GM12892 (cell line): ENCODE results near the gene FGF3.

Source experiments
- DNase-seq: peaks from one replicate; pipeline ENCODE4 v3.0.0; 2011; ENCODE audit not compliant: insufficient read length
- FAIRE-seq: peaks from 2 replicates; lab custom pipeline; 2011; peaks lifted over from hg19 to GRCh38; lab: Jason Lieb, UNC
- POLR2A ChIP-seq: IDR thresholded peaks from 2 replicates; pipeline ENCODE4 v1.6.1; 2011; ENCODE audit warnings: low read depth, low read length, control low read depth
- POLR2AphosphoS5 ChIP-seq: IDR thresholded peaks from 2 replicates; pipeline ENCODE4 v1.6.1; 2011; ENCODE audit warnings: low read depth, low read length, control low read depth
- TAF1 ChIP-seq: IDR thresholded peaks from 2 replicates; pipeline ENCODE4 v1.6.1; 2011; ENCODE audit warnings: low read depth, mild to moderate bottlenecking, control low read depth, low read length, borderline replicate concordance

The FGF3 gene

DNA sequence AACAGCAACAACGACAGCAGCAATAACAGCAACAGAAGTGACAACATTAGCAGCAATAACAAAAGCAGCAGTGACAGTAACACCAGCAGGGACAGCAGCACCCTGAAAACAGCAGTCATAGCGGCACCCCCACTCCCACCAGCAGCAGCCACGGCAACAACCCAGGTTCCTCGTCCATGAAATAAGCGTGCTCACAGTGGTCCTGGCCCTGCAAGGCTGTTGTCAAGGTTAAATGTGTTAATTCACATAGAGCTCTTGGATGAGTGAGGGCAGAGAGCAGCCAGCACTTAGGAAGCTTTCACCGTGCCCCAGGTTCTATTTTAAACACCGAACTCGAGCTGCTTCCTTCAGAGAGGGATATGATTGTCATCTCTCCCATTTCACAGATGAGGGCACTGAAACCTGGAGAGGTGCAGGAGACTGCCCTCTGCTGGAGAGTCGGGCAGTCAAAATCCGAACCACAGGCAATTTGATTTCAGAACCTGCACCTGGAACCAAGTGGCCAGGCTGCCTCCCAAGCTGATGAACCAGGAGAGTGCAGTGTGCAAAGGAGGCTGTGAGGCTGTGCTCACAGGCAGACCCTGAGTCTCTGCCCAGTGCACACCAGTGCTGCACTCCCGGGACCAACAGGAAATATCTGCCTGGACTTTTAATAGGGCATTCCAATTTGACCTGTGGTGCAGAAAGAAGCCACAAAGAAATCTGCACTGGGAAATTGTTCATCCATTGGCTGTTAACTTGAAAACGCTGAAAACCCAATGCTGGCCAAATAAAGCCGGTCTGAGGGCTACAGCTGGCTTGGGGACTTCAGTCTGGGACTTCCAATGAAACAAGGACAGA is 22.9 kb upstream of the FGF3 start:
- DNase-seq (no peak), FAIRE-seq (no peak)
- TF ChIP-seq TAF1: no peak
- no peak for TF ChIP-seq POLR2A
- no peak for TF ChIP-seq POLR2AphosphoS5

DNA sequence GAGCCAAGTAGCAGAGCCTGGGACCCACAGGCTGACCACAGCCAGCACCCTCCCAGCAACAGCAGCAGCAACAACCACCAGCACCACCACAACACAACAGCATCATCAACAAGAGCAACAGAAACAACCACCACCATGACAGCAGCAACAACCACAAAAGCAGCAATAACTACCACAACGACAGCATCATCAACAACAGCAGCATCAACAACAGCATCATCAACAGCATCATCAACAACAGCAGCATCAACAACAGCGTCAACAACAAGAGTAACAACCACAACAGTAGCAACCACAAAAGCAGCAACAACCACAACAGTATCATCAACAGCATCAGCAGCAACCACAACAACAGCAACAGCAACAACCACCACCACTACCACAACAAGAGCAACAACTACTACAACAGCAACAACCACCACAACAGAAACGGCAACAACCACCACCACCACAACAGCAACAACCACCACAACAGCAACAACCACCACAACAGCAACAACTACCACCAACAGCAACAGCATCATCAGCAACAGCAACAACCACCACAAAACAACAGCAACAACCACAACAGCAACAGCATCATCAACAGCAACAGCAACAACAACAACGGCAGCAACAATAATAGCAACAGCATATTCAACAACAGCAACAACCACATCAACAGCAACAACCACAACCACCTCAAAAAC is 22.1 kb upstream of the FGF3 start:
- TF ChIP-seq POLR2A (no peak), TAF1 (no peak), POLR2AphosphoS5 (no peak)
- no peak for DNase-seq
- FAIRE-seq: no peak

GRCh38 chr11:69840371-69841169 is 21.4 kb upstream of the FGF3 start:
- TF ChIP-seq TAF1 (no peak), POLR2A (no peak), POLR2AphosphoS5 (no peak)
- FAIRE-seq: no peak
- no peak for DNase-seq

GRCh38 chr11:69839516-69839915 is 20.3 kb upstream of the FGF3 start:
- no peak for TF ChIP-seq TAF1
- TF ChIP-seq POLR2A: no peak
- TF ChIP-seq POLR2AphosphoS5: no peak
- FAIRE-seq (no peak), DNase-seq (no peak)

- DNase-seq: no peak
- FAIRE-seq: no peak
- no peak for TF ChIP-seq TAF1
- TF ChIP-seq POLR2A: no peak
- TF ChIP-seq POLR2AphosphoS5: no peak
Measured at GRCh38 chr11:69837791-69838190, 18.6 kb upstream of the FGF3 start.

GRCh38 chr11:69836401-69836800 is 17.2 kb upstream of the FGF3 start:
- TF ChIP-seq POLR2A: no peak
- TF ChIP-seq POLR2AphosphoS5: no peak
- no peak for TF ChIP-seq TAF1
- no peak for FAIRE-seq

GRCh38 chr11:69834811-69835800 is 15.9 kb upstream of the FGF3 start:
- FAIRE-seq: no peak
- no peak for DNase-seq
- TF ChIP-seq TAF1 (no peak), POLR2A (no peak), POLR2AphosphoS5 (no peak)

More at GRCh38 chr11:69836401-69836800, 17.2 kb upstream of the FGF3 start:
- no peak for DNase-seq

GRCh38 chr11:69834251-69834650 is 15.0 kb upstream of the FGF3 start:
- DNase-seq (no peak), FAIRE-seq (no peak)
- TF ChIP-seq POLR2A (no peak), POLR2AphosphoS5 (no peak), TAF1 (no peak)

DNA sequence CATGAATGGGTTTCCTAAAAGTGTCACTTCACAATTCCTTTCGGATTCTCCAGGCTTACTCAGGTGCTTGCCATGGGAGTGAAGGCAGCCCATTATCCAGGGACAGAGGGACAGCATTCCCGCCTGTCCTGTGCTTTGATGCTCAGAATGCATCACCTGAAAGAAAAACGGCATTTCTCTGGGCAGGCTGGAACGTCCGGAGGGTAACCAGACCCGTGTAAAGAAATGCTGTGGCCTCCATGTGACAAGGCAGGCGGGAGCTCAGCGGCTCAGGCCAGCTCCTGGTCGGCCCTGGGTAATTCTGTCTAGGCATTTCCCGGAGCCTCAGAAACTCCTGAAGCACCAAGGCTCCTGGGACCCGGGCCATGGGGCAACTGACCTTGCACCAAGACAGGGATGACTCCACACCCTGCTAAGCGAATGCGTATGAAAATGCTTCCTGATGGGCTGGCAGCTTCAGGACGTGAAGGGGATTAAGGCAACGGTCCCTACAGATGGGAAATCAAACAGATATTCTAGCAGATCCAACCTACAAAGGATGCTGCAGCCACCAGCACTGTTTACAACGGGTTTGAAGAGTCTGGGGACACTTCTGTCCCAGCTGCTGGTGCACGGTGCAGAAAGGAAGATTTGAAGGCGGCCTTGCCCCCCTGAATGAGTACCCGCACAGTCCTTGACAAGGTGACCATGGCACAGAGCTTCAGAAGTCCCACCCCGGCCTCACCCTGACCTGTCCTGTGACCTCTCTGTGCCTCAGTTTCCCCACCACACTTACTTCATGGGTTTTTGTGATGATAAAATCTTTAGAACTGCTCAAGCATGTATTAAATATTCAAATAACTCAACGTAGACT is 13.6 kb upstream of the FGF3 start:
- FAIRE-seq (no peak), DNase-seq (peak; percentile 17)

More for the DNA sequence above, 13.6 kb upstream of the FGF3 start:
- TF ChIP-seq POLR2A (no peak), TAF1 (no peak), POLR2AphosphoS5 (no peak)
